ENCODE data around the gene CCDC57. TPM values are rescaled to one million over a fixed set of nuclear protein-coding genes. Genes with fewer than 3 reads are reported as not detected.

CCDC57 gene
- total RNA-seq, 2 donors from 2014 or later = 57.6 to 62.8 TPM

DNA sequence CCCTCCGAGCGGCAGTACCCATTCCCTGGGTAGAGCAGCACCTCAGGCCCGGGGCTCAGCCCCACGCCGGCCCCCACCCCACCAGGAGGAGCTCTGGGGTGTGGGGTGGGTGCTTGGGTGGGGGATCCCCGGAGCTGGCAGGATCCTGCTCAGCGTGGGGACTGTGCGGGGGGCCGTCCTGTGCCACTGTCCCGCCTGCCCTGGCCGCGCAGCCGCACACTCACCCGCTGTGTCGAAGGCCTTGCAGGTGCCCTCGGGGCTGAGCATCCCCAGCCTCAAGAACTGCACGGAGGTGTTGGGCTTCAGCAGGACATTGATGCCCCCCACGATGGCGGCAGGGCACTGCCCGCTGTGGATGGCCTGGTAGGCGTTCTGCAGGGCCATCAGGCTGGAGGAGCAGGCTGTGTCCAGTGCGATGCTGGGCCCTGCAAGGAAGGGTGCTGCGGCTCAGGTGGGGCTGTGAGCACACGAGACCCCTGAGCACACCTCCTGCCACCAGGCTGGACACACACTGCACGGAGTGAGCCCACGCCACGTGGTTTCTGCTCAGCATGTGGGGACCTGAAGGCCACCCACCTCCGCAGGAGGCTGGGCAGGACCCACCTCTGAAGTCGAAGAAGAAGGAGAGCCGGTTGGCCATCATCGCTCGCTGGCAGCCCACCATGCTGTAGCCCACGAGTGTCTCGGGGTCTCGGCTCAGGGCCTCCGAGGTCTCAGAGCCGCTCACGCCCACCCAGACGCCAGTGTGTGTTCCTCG, 119.5 kb downstream of the CCDC57 start:
- TF ChIP-seq POLR2A (IDR thresholded peaks at IDR 0.05) (no peak), POLR2AphosphoS5 (IDR thresholded peaks at IDR 0.05) (no peak)
- TF ChIP-seq, protein P1, sequence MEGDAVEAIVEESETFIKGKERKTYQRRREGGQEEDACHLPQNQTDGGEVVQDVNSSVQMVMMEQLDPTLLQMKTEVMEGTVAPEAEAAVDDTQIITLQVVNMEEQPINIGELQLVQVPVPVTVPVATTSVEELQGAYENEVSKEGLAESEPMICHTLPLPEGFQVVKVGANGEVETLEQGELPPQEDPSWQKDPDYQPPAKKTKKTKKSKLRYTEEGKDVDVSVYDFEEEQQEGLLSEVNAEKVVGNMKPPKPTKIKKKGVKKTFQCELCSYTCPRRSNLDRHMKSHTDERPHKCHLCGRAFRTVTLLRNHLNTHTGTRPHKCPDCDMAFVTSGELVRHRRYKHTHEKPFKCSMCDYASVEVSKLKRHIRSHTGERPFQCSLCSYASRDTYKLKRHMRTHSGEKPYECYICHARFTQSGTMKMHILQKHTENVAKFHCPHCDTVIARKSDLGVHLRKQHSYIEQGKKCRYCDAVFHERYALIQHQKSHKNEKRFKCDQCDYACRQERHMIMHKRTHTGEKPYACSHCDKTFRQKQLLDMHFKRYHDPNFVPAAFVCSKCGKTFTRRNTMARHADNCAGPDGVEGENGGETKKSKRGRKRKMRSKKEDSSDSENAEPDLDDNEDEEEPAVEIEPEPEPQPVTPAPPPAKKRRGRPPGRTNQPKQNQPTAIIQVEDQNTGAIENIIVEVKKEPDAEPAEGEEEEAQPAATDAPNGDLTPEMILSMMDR (IDR thresholded peaks at IDR 0.05) = no peak
- Histone ChIP-seq H3K4me3 (no peak overlapping the region), H3K36me3 (peaks cover 57 to 76% of the 10 kb centered on the region in 2 donors), H3K9me3 (no peaks in the 10 kb centered on the region), H3K4me1 (replicated peaks) (peaks cover 2% of the 10 kb centered on the region), H3K27me3 (replicated peaks; ENCODE audit: insufficient read depth) (no peaks in the 10 kb centered on the region), H3K27ac (peak overlapping the region in 1 of 2 donors; percentile 99)
- DNase-seq (ENCODE audit: low spot score) = no peak
- 93% methylated on average over 16 of the region's 40 CpGs for WGBS
- intact Hi-C loops (cut with DNase I) = no loop called here

DNA sequence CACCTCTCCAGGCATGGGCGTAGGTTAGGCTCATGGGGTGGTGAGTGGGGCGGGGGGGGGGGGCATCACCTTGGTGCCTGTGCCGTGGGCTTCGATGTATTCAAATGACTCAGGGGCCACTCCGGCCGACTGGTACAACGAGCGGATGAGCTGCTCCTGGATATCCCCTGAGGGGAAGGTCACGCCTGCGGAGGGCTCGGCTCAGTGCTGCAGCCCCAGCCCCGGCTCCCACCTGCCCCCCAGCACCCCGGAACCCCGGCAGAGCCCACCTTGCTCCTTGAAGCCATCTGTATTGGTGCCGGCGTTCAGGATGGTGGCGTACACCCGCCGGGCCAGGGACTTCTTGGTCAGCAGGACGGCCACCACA, 120.0 kb downstream of the CCDC57 start:
- WGBS = 90% methylated on average over 17 of the region's 20 CpGs

DNA sequence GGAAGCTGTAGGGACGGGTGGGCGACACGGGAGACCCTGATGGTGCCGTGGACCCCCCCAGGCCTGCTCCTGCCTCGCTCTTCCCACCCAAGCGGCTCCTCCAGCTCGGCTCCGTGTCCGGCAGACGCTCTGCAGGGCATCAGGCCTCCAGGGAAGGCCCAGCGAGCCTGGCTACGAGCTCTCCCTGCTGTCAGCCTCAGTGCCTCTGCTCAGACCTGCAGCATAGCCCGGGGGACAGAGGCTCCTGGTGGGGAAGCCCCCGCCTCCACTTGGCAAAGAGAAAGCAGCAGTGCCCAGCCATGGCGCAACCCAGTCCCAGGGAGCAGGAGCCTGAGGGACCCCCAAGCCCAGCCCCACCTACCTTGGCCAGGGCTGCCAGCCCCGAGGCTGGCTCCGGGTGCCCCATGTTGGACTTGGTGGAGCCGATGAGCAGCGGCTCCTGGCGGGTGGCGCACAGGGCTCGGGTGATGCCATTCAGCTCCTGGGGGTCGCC, 120.5 kb downstream of the CCDC57 start:
- intact Hi-C loops (cut with DNase I) = no loop called here

More for the DNA sequence above, 120.0 kb downstream of the CCDC57 start:
- Histone ChIP-seq H3K9me3 (no peaks in the 10 kb centered on the region), H3K4me1 (replicated peaks) (peaks cover 2% of the 10 kb centered on the region), H3K27ac (peak overlapping the region in 1 of 2 donors; percentile 99), H3K27me3 (replicated peaks; ENCODE audit: insufficient read depth) (no peaks in the 10 kb centered on the region), H3K36me3 (peaks cover 62 to 81% of the 10 kb centered on the region in 2 donors), H3K4me3 (no peak overlapping the region)
- TF ChIP-seq, protein P1 (IDR thresholded peaks at IDR 0.05) = no peak
- TF ChIP-seq POLR2AphosphoS5 (IDR thresholded peaks at IDR 0.05) (no peak), POLR2A (IDR thresholded peaks at IDR 0.05) (no peak)
- DNase-seq (ENCODE audit: low spot score) = no peak
- intact Hi-C loops (cut with DNase I) = no loop called here

DNA sequence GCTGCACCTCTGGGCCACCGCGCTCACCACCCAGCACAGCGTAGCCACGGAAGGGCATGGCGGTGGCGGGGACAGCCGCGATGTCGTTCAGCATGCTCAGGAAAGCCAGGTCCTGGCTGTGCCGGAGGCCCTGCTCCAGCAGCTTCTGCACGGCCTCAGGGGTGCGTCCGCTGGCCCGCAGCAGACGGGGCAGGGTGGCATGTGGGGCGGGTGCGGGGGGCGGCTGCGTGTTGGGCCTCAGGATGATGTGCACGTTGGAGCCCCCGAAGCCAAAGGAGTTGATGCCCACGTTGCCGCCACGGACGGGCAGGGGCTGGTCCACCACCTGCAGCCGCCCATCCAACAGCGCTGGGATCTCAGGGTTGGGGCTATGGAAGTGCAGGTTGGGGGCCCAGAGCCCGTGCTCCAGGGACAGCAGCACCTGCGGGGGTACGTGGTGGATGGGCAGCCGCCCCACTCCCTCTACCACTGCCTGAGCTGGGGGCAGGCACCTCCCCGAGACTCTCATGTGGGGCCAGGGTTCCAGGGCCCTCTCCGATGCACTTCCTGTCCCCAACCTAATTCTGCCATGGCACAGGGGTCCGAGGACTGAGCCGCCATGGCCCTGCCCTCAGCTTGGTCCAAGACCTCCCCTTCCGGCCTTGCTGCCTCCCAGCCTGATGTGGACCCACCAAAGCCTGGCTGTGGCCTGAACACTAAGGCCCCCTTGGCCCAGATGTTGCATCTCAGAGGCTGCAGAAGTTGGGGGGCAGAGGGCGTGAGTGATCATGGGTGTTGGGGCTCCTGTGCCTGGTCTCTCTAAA, 121.2 kb downstream of the CCDC57 start:
- Histone ChIP-seq H3K9me3 (no peaks in the 10 kb centered on the region), H3K4me3 (no peak overlapping the region), H3K27ac (no peak overlapping the region), H3K36me3 (peaks cover 74 to 93% of the 10 kb centered on the region in 2 donors), H3K4me1 (replicated peaks) (peaks cover 2% of the 10 kb centered on the region), H3K27me3 (replicated peaks; ENCODE audit: insufficient read depth) (no peaks in the 10 kb centered on the region)
- DNase-seq (ENCODE audit: low spot score) = no peak
- TF ChIP-seq, protein P1 (IDR thresholded peaks at IDR 0.05) = no peak
- TF ChIP-seq POLR2A (IDR thresholded peaks at IDR 0.05) = no peak
- TF ChIP-seq POLR2AphosphoS5 (IDR thresholded peaks at IDR 0.05) = no peak
- intact Hi-C loops (cut with DNase I) = no loop called here
- WGBS = 89% methylated on average over 26 of the region's 37 CpGs

More for the DNA sequence above, 120.5 kb downstream of the CCDC57 start:
- Histone ChIP-seq H3K9me3 (no peaks in the 10 kb centered on the region), H3K4me1 (replicated peaks) (peaks cover 2% of the 10 kb centered on the region), H3K4me3 (no peak overlapping the region), H3K27ac (peak overlapping the region in 1 of 2 donors; percentile 99), H3K36me3 (peaks cover 67 to 86% of the 10 kb centered on the region in 2 donors), H3K27me3 (replicated peaks; ENCODE audit: insufficient read depth) (no peaks in the 10 kb centered on the region)
- no peak for DNase-seq (ENCODE audit: low spot score)
- TF ChIP-seq POLR2A (IDR thresholded peaks at IDR 0.05) (no peak), POLR2AphosphoS5 (IDR thresholded peaks at IDR 0.05) (no peak)
- TF ChIP-seq, protein P1 (IDR thresholded peaks at IDR 0.05) = no peak
- WGBS = 92% methylated on average over 18 of the region's 23 CpGs
